Right lobe of liver (tissue), 6 donors: ENCODE data around the gene NAA35. TPM values are rescaled to one million over a fixed set of nuclear protein-coding genes. Genes with fewer than 3 reads are reported as not detected.

Source experiments
- ATAC-seq, 4 donors: fragments of 200-7000 bp; cut with Tn5 transposase; one replicate each; pipeline ENCODE4 v1.9.1; 2020; ENCODE audit warnings: mild to moderate bottlenecking in 4 of 4, moderate library complexity in 4 of 4
- DNase-seq, 3 donors: peaks; one replicate each; pipeline ENCODE4 v3.0.0-alpha.2; 2020
- H3K27ac ChIP-seq, 3 donors: fragments of 200-600 bp; one replicate each; pipeline ENCODE4 v1.8.0; 2022
- H3K27me3 ChIP-seq, 2 donors: fragments of 200-600 bp; one replicate each; pipeline ENCODE4 v1.8.0; 2022
- H3K36me3 ChIP-seq, 4 donors: fragments of 200-600 bp; sonication (generic) in 1 of 4; one replicate each; pipeline versions ENCODE4 v1.5.1 to v1.8.0; 2017 to 2022; ENCODE audit warnings: control low read depth in 1 of 4
- H3K4me1 ChIP-seq, 4 donors: fragments of 200-600 bp; sonication (generic) in 1 of 4; one replicate each; pipeline versions ENCODE4 v1.5.1 to v1.8.0; 2017 to 2022; ENCODE audit warnings: control low read depth in 1 of 4
- H3K4me3 ChIP-seq, 3 donors: fragments of 200-600 bp; one replicate each; pipeline ENCODE4 v1.8.0; 2022
- H3K9me3 ChIP-seq, 4 donors: fragments of 200-600 bp; sonication (generic) in 1 of 4; one replicate each; pipeline versions ENCODE4 v1.5.1 to v1.8.0; 2017 to 2022; ENCODE audit warnings: control low read depth in 1 of 4
- CTCF ChIP-seq, 4 donors: fragments of 200-600 bp in 3 of 4; fragments of 450-650 bp in 1 of 4; IDR thresholded peaks; one replicate each; pipeline versions ENCODE4 v1.5.1 to v1.8.0; 2016 to 2022; ENCODE audit warnings: antibody characterized with exemption in 4 of 4, mild to moderate bottlenecking in 2 of 4
- POLR2A ChIP-seq: fragments of 450-650 bp; IDR thresholded peaks from one replicate; pipeline ENCODE4 v1.6.1; 2017; ENCODE audit warnings: antibody characterized with exemption, mild to moderate bottlenecking
- WGBS: methylation state at CpG from one replicate; pipeline ENCODE4 v1.1.6; 2018; ENCODE audit warnings: low coverage, low lambda C conversion rate; ENCODE audit not compliant: insufficient coverage; ENCODE audit errors: missing lambda C conversion rate; 5-methylcytosine and 5-hydroxymethylcytosine counted together
- intact Hi-C, 2 donors: fragments of 100-400 bp; cut with DNase I; formaldehyde crosslinking; loops; one replicate each; pipeline versions ENCODE4 v1.11.2 to v1.14.1; 2022
- total RNA-seq, 6 experiments: library from RNA; depleted of rRNA in 2 of 6; stranded (reverse); fragments of >200 nt in 2 of 6; fragmentation: NEBNext Ultra II Directional in 3 of 6; extraction: Animal tissue kit (Norgen Biotek cat#: 25700) in 3 of 6; gene quantifications; one replicate each; pipeline versions ENCODE4 v1.1.0 to v1.2.4, GENCODE V29; 2016 to 2023
- donor health status: DM: no; HTN: yes; CAD: no.
- donor health status: DM: no; HTN: no; CAD: no.
- donor health status: DM: no; HTN: no; CAD: no.
- donor health status: DM: no; HTN: yes; CAD: no.
- donor health status: DM: no; HTN: yes; CAD: no.

NAA35 gene
- total RNA-seq, 6 experiments from 2014 or later, result 7.6 to 10.3 (median 8.7) TPM

- H3K4me3 ChIP-seq, result peak overlapping the region; percentile 25 to 59 (median 50)
- H3K36me3 ChIP-seq, result no peaks in the 10 kb centered on the region
- ATAC-seq (peak; percentile 86 to 91 (median 90)), DNase-seq (peak in 2 of 3 donors; percentile 36 to 52)
- intact Hi-C loops, result no loop called here
- H3K27me3 ChIP-seq, result no peaks in the 10 kb centered on the region
- peak overlapping the region; percentile 23 to 56 (median 54) for H3K27ac ChIP-seq
- TF ChIP-seq CTCF (IDR thresholded peaks at IDR 0.05) (no peak), POLR2A (peak; percentile 31)
- 30% methylated on average over 11 of the region's 16 CpGs for WGBS
- H3K9me3 ChIP-seq, result no peaks in the 10 kb centered on the region
- peaks cover 0 to 13% (median 2%) of the 10 kb centered on the region in 4 donors for H3K4me1 ChIP-seq
These were observed 122.1 kb downstream of the NAA35 start for GRCh38 chr9:86062845-86063693.

GRCh38 chr9:86064220-86064619 is 123.3 kb downstream of the NAA35 start:
- H3K4me3 ChIP-seq, result no peak overlapping the region
- no peaks in the 10 kb centered on the region for H3K36me3 ChIP-seq
- ATAC-seq (peak; percentile 16 to 56 (median 49)), DNase-seq (peak in 1 of 3 donors; percentile 65)
- intact Hi-C loops, result no loop called here
- no peaks in the 10 kb centered on the region for H3K27me3 ChIP-seq
- H3K4me1 ChIP-seq, result peaks cover 0 to 13% (median 2%) of the 10 kb centered on the region in 4 donors
- no peaks in the 10 kb centered on the region for H3K9me3 ChIP-seq
- H3K27ac ChIP-seq, result no peak overlapping the region
- TF ChIP-seq POLR2A (no peak), CTCF (IDR thresholded peaks at IDR 0.05) (no peak)
- WGBS, result 54% methylated on average over 2 of the region's 2 CpGs

GRCh38 chr9:86069206-86069869 is 128.4 kb downstream of the NAA35 start:
- no peak overlapping the region for H3K27ac ChIP-seq
- ATAC-seq (peak in 1 of 4 donors; percentile 17), DNase-seq (no peak)
- intact Hi-C loops, result no loop called here
- H3K27me3 ChIP-seq, result no peaks in the 10 kb centered on the region
- no peaks in the 10 kb centered on the region for H3K9me3 ChIP-seq
- H3K36me3 ChIP-seq, result no peaks in the 10 kb centered on the region
- no peak overlapping the region for H3K4me3 ChIP-seq
- 70% methylated on average over 7 of the region's 7 CpGs for WGBS
- peaks cover 0 to under 1% (median 0%) of the 10 kb centered on the region in 4 donors for H3K4me1 ChIP-seq
- TF ChIP-seq POLR2A, result no peak
- no peak for TF ChIP-seq CTCF (IDR thresholded peaks at IDR 0.05)

Other genes starting within 250 kb of the NAA35 start
- 1 to 10 TPM; 5.1 to 7.7 (median 6.5) TPM for gene AGTPBP1, start 199.2 kb upstream of the NAA35 start, total RNA-seq
- gene GOLM1, start 158.4 kb downstream of the NAA35 start, total RNA-seq, result 10 to 100 TPM in 4 of 6 experiments, 1 to 10 TPM in 2; 5.8 to 51.6 (median 15.9) TPM